Activated naive CD8-positive, alpha-beta T cell (primary cell): ENCODE data around the gene DOCK1.

Experiments used
- H3K27ac Mint-ChIP-seq: one replicate; pipeline ENCODE4 v1.8.0; 2021; ENCODE audit warnings: mixed read lengths
- H3K27me3 Mint-ChIP-seq: one replicate; pipeline ENCODE4 v1.8.0; 2021; ENCODE audit warnings: mixed read lengths
- H3K36me3 Mint-ChIP-seq: one replicate; pipeline ENCODE4 v1.8.0; 2021; ENCODE audit warnings: mixed read lengths
- H3K4me1 Mint-ChIP-seq: one replicate; pipeline ENCODE4 v1.8.0; 2021; ENCODE audit warnings: low read depth, mixed read lengths
- H3K4me3 Mint-ChIP-seq: one replicate; pipeline ENCODE4 v1.8.0; 2021; ENCODE audit warnings: mild to moderate bottlenecking, mixed read lengths
- H3K9me3 Mint-ChIP-seq: one replicate; pipeline ENCODE4 v1.8.0; 2021; ENCODE audit warnings: low read depth, mixed read lengths

DOCK1 gene

DNA sequence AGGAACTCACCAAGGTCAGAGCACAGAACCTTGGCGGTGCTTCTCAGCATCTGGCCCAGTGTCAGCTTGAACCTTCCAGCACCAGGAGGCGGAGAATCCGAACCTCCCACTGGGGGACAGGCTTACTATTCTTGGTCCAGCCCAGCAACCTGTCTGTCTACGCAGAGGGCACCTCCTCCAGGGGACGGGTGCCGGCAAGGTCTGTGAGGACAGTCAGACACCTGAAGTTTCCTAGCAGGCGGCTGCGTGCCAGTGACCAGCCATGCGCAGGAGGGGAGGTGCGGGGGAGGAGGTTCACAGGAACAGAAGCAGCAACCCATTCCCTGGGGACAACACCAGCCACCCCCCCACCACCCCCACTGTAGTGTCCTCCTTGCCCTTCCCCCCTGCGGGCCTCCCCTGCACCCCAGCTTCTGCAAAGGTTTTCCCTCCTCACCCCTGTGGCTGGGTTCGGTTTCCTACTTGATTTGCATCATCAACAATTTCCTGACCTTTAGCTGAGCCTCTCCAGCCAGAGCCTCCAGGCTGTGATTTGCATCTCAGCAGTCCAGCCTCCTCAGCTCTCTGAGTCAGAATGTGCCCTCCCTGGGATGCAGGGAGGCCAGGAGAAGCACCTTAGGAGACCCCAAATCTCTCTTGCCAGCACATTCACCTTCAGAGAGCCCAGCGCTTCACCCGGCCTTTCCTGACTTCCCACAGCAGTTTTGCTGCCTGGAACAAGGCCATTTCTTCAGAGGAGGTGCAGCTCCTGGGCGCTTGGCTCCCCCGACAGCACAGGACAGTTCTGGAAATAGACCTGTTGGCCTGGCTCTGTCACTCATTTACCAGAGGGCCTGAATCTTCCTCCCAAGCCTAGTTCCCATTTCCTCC, 536.4 kb downstream of the DOCK1 start:
- Mint-ChIP-seq H3K4me3 (no peak overlapping the region), H3K4me1 (no peaks in the 10 kb centered on the region), H3K36me3 (no peaks in the 10 kb centered on the region), H3K27me3 (no peaks in the 10 kb centered on the region), H3K27ac (no peak overlapping the region), H3K9me3 (no peaks in the 10 kb centered on the region)

DNA sequence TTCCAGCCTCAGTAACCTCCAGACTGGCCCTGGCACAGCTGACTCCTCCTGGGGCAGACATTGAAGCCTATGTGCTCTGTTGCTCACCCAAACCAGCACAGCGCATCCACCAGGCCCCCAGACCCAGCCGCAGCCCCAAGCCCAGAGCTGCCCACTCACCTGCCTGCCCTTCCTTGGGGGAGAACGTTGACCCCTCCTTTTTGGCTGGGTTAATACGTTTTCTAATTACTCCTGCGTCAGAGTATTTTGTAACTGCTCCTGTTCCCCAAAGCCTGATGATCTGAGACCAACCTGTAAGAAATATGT, 536.9 kb downstream of the DOCK1 start:
- Mint-ChIP-seq H3K27me3 (no peaks in the 10 kb centered on the region), H3K4me3 (no peak overlapping the region), H3K4me1 (no peaks in the 10 kb centered on the region), H3K27ac (no peak overlapping the region), H3K36me3 (no peaks in the 10 kb centered on the region), H3K9me3 (no peaks in the 10 kb centered on the region)

DNA sequence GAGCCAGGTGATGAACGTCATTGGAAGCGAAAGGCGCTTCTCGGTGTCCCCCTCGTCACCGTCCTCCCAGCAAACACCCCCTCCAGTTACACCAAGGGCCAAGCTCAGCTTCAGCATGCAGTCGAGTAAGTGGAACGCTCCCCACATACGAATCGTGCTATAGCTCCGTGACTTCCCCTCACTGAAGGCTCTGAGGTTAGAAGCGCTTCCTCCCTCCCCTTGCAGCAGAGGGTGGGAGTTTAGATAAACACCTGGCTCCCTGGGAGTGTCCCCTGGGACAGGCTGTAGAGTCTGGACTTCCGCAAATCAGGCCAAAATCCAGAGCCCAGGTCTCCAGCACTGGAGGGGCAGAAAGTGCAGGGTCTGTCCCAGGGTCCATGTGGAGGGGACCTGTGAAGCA, 538.9 kb downstream of the DOCK1 start:
- H3K27ac Mint-ChIP-seq: no peak overlapping the region
- H3K36me3 Mint-ChIP-seq: no peaks in the 10 kb centered on the region
- H3K27me3 Mint-ChIP-seq: no peaks in the 10 kb centered on the region
- H3K9me3 Mint-ChIP-seq: no peaks in the 10 kb centered on the region
- no peaks in the 10 kb centered on the region for H3K4me1 Mint-ChIP-seq
- no peak overlapping the region for H3K4me3 Mint-ChIP-seq

DNA sequence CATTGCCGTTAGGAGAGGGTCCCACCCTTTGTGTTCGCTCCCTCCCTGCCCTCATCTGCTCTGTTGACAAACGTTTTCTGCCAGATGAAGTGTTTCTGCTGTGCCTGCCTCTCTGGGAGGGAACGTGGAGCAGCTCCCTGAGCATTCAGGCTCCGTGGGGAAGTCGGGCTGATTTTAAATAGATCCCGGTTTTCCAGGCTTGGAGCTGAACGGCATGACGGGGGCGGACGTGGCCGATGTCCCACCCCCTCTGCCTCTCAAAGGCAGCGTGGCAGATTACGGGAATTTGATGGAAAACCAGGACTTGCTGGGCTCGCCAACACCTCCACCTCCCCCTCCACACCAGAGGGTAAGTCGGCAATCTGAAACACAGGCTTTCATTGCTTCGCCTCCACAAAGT, 542.0 kb downstream of the DOCK1 start:
- Mint-ChIP-seq H3K27me3 (no peaks in the 10 kb centered on the region), H3K9me3 (no peaks in the 10 kb centered on the region), H3K4me3 (no peak overlapping the region), H3K27ac (no peak overlapping the region), H3K36me3 (no peaks in the 10 kb centered on the region), H3K4me1 (no peaks in the 10 kb centered on the region)

DNA sequence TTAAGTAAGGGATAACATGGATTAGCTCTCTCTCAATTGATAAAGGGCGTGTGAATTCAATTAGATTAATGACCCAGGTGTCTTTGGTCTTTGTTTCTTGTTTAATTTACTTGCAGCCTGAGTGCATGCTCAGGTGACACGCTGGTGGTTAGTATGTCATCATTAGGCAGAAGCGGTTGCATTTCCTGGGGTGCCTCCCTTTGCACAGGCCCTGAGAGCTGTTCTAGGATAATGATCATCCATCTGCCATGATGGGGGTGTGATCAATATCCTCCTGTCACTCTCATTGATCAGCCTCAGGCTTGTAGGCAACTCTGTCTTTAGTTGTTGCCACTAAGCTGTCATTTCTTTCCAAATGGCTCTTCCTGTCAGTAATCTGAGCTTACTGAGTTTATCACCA, 544.3 kb downstream of the DOCK1 start:
- Mint-ChIP-seq H3K4me1 (no peaks in the 10 kb centered on the region), H3K36me3 (no peaks in the 10 kb centered on the region), H3K4me3 (no peak overlapping the region), H3K27me3 (no peaks in the 10 kb centered on the region), H3K27ac (no peak overlapping the region), H3K9me3 (no peaks in the 10 kb centered on the region)

DNA sequence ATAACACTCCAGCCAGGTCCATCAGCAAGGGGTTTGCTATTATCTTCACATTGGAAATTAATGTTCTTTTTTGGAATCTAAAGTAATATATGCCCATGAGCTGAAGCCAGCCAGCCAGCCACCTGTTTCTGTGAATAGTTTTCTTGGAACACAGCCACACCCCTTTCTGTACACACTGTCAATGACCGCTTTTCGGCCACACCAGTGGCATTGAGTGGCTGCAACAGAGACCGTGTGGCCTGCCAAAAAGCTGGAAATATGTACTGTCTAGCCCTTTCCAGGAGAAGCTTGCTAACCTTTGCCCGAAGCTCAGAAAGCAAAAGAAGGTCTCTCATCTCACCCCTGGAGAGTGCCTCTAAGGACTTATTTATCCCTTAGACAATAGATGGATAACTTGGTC, 545.4 kb downstream of the DOCK1 start:
- Mint-ChIP-seq H3K27ac (no peak overlapping the region), H3K36me3 (no peaks in the 10 kb centered on the region), H3K4me1 (no peaks in the 10 kb centered on the region), H3K9me3 (no peaks in the 10 kb centered on the region), H3K4me3 (no peak overlapping the region), H3K27me3 (no peaks in the 10 kb centered on the region)

DNA sequence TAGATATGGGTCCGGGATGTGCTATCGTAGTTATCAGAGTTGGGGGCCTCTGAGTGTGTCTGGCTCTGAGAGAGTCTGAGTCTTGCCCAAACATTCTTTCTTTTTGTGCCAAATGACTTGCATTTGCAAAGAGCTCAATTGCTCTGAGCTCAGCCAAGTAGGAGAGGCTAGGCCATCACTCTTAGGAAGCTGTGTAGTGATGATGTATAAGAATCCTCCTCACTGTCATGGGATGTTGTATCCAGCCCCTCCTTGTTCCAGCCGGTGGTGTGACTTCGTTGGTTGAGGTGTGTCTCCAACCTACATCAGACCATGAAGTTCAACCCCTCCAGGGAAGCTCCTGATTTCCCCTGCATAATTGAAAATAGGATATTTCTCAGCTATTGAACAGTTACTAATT, 546.4 kb downstream of the DOCK1 start:
- Mint-ChIP-seq H3K27ac (no peak overlapping the region), H3K4me1 (no peaks in the 10 kb centered on the region), H3K9me3 (no peaks in the 10 kb centered on the region), H3K36me3 (no peaks in the 10 kb centered on the region), H3K4me3 (no peak overlapping the region), H3K27me3 (no peaks in the 10 kb centered on the region)

DNA sequence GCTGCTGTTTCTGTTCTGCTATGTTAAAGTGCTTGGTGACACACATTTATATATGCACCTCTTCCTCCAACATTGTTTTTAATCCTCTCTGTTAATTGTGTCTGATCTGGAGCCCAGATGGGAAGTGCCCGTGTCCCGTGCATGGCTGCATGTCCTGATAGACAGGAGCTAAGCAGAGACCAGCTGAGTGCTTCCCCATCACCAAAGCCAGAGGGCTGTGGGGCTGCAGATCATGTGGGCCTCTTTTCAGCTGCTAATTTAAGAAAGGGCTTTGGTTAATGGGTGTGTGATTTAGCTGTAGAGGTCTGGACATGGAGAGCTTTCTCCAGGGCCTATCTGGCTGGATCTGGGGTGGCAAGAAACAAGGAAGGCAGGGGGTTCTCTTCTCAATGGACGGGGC, 547.3 kb downstream of the DOCK1 start:
- H3K27ac Mint-ChIP-seq: no peak overlapping the region
- no peaks in the 10 kb centered on the region for H3K36me3 Mint-ChIP-seq
- no peaks in the 10 kb centered on the region for H3K9me3 Mint-ChIP-seq
- H3K4me1 Mint-ChIP-seq: no peaks in the 10 kb centered on the region
- no peak overlapping the region for H3K4me3 Mint-ChIP-seq
- no peaks in the 10 kb centered on the region for H3K27me3 Mint-ChIP-seq

DNA sequence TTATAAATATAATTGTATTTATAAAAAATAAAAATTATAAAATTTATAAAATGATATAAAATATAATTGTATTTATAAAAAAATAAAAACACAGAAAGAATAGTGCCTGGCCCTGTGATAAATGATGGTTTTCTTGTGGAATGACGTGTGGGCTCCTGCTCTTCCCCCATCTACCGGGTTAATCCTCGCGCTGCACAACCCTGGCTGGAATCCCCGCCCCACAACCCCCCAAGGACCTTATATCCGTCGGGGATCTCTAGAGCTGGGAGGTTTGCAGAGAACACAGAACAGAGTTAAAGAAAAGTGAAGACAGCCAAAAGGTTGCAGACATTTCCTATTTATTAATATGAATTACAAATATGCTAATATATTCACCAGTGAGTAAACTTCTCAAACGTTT, 548.5 kb downstream of the DOCK1 start:
- Mint-ChIP-seq H3K27me3 (no peaks in the 10 kb centered on the region), H3K36me3 (no peaks in the 10 kb centered on the region), H3K27ac (no peak overlapping the region)

DNA sequence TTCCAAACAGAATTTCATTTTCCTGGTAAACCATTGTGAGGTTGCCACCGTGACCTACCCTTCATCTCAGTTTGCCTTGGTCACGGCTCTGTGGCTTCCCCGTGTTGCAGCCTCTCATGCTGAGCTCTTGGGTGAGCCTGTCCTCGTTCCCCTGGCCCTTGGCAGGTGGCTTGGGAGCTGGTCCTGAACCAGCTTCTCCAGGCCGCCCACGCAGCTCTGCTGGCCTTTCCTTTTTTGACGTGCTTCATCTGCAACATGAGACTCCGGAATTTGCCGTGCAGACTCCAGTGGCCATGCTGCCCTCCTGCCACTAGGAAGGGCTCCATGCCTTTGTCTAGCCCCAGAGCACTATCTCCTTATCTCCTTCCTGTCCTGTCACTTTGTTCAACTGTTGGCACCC, 550.9 kb downstream of the DOCK1 start:
- H3K27me3 Mint-ChIP-seq: no peaks in the 10 kb centered on the region
- no peak overlapping the region for H3K4me3 Mint-ChIP-seq
- no peaks in the 10 kb centered on the region for H3K36me3 Mint-ChIP-seq
- no peaks in the 10 kb centered on the region for H3K4me1 Mint-ChIP-seq
- peaks cover 3% of the 10 kb centered on the region for H3K9me3 Mint-ChIP-seq
- H3K27ac Mint-ChIP-seq: no peak overlapping the region

More for the DNA sequence above, 548.5 kb downstream of the DOCK1 start:
- Mint-ChIP-seq H3K4me1 (no peaks in the 10 kb centered on the region), H3K4me3 (no peak overlapping the region), H3K9me3 (no peaks in the 10 kb centered on the region)

DNA sequence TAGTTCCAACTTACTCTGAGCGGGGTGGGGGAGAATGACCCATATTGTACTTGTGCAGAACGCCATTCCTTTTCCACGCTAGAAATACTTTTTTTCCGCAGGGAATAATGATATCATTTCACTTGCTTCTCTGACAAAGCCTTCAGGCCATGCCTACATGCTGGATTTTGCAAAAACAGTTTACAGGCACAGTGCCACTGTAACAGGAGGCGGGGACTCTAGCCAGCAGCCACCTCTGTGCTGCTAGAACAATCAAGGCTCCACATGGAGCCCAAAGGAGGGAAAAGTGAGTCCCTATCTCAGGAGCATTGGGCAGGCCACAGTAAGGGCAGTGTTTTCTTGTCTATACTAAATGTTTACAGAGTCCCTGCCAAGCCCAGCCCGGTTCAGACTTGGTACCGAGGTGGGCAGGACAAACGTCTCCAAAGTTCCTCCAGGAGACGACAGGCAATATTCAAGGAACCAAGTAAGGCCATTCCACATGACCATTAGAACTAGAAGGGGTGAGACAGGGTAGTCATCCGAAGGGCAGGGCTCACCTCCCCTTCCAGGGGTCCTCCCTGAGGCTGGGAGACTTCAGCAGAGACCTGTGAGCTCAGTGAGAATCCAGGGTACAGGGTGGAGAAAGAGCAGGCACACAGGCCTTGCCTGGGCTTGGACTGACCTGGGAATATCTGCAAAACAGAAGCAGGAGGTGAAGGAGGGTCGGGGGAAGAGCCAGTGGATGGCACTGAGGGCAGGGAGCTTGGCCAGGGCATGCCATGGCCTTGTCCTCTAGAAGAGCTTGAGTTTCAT, 553.0 kb downstream of the DOCK1 start:
- no peaks in the 10 kb centered on the region for H3K36me3 Mint-ChIP-seq

DNA sequence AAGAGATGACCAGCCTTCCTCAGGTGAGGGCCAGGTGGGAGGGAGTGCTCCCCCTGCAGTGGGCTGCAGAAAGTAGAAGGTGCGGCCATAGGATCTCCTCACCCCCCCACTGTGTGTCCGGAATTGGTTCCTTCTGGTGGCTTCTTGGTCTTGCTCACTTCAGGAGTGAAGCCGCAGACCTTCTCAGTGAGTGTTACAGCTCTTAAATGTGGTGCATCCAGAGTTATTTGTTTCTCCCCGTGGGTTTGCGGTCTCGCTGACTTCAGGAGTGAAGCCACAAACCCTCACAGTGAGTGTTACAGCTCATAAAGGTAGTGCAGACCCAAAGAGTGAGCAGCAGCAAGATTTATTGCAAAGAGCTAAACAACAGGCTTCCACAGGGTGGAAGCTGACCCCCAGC, 553.6 kb downstream of the DOCK1 start:
- H3K4me1 Mint-ChIP-seq: no peaks in the 10 kb centered on the region
- H3K27ac Mint-ChIP-seq: no peak overlapping the region
- no peaks in the 10 kb centered on the region for H3K27me3 Mint-ChIP-seq
- H3K9me3 Mint-ChIP-seq: peaks cover 3% of the 10 kb centered on the region
- no peak overlapping the region for H3K4me3 Mint-ChIP-seq
- no peaks in the 10 kb centered on the region for H3K36me3 Mint-ChIP-seq

More for the DNA sequence above, 553.0 kb downstream of the DOCK1 start:
- no peak overlapping the region for H3K4me3 Mint-ChIP-seq
- no peaks in the 10 kb centered on the region for H3K27me3 Mint-ChIP-seq
- peaks cover 3% of the 10 kb centered on the region for H3K9me3 Mint-ChIP-seq
- no peak overlapping the region for H3K27ac Mint-ChIP-seq
- no peaks in the 10 kb centered on the region for H3K4me1 Mint-ChIP-seq

DNA sequence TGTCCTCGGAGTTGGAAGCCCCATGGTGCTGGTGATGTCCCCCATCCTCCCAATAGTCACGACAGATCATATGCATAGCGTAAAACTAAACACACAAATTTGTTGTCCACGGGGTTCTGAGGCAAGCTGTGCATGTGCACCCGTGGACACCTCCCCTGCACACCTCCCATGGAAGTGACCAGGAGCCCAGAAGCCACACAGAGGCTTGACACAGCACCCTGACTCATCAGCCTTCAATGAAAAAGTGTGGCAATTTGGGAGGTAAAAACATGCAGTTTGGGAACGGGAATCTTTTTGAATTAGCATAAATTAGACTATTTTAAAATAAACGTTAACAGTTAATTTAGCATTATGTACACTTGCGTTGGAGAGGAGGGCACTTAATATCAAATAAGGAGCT, 554.7 kb downstream of the DOCK1 start:
- Mint-ChIP-seq H3K9me3 (peaks cover 3% of the 10 kb centered on the region), H3K4me3 (no peak overlapping the region), H3K27me3 (no peaks in the 10 kb centered on the region), H3K4me1 (no peaks in the 10 kb centered on the region), H3K36me3 (no peaks in the 10 kb centered on the region), H3K27ac (no peak overlapping the region)

DNA sequence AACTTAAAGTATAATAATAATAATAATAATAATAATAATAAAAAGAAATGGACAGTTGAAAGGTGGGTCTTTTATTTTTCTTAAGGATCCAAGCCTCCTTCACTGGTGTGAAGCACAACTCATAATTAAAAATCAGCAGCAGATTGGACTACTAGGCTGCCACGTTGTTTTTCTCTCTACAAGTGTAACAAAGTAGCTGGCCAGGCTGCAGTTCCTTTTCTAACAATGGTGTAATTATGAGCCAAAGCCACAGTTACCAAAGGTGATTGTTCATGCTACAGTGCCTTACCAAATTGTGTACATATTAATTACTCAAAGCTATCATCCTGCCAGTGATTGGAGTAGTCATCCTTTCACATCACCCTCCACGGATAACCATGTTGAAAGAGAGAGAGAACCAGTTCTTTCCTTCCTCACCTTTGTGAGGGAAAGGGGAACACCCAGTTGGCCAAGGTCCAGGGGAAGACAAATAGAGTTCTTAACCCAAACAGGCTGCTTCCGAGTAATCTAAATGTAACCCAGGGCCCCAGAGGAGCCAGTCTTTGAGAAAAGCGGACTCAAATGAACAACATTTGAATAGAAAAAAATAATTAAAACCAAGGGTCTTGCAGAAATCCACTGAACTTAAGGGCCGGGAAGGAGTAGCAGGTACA, 557.5 kb downstream of the DOCK1 start:
- no peaks in the 10 kb centered on the region for H3K36me3 Mint-ChIP-seq
- H3K4me3 Mint-ChIP-seq: no peak overlapping the region
- H3K9me3 Mint-ChIP-seq: peaks cover 3% of the 10 kb centered on the region
- no peak overlapping the region for H3K27ac Mint-ChIP-seq
- H3K4me1 Mint-ChIP-seq: no peaks in the 10 kb centered on the region
- H3K27me3 Mint-ChIP-seq: no peaks in the 10 kb centered on the region

DNA sequence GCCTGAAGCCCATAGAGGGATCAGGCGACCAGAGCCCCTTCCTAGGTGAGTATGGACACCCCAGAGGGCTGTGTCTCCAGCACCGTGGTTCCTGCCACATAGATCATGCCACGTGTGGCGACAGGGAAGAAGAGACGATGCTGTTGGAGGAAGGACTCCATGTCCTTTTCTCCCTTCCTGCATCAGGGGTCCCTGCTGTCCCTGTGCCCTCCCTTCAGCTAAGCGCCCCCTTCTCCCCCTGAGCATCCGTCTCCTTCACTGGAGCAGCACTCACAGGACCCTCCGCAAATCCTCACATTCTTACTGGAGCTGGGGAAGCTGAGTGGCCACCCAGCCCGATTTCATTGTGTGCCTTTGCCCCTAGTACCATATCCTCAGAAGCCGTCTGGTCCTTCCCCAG, 558.3 kb downstream of the DOCK1 start:
- no peak overlapping the region for H3K27ac Mint-ChIP-seq
- H3K27me3 Mint-ChIP-seq: no peaks in the 10 kb centered on the region
- no peak overlapping the region for H3K4me3 Mint-ChIP-seq

More for the DNA sequence above, 558.3 kb downstream of the DOCK1 start:
- Mint-ChIP-seq H3K36me3 (no peaks in the 10 kb centered on the region), H3K9me3 (peaks cover 3% of the 10 kb centered on the region), H3K4me1 (no peaks in the 10 kb centered on the region)
